Stomach (tissue), 9 donors: ENCODE measurements around the gene ANKRD10. TPM values are rescaled to one million over a fixed set of nuclear protein-coding genes. Genes with fewer than 3 reads are reported as not detected.

Experiments used
- DNase-seq, 2 donors: peaks; one replicate each; pipeline versions ENCODE4 v3.0.0 to v3.0.0-alpha.2; 2013 to 2019
- H3K27ac ChIP-seq, 5 donors: fragments of 200-600 bp in 4 of 5; sonication (generic) in 4 of 5; one replicate each; pipeline ENCODE4 v1.5.1; 2013 to 2019; ENCODE audit warnings: mild to moderate bottlenecking in 1 of 5, moderate library complexity in 1 of 5
- H3K27me3 ChIP-seq, 3 donors: fragments of 200-600 bp; sonication (generic); one replicate each; pipeline ENCODE4 v1.5.1; 2017 to 2019; ENCODE audit warnings: mixed run types in 1 of 3
- H3K36me3 ChIP-seq, 4 donors: fragments of 200-600 bp; sonication (generic); 1 replicate in 3 of 4; 2 replicates in 1 of 4; pipeline ENCODE4 v1.5.1; 2016 to 2019
- H3K4me1 ChIP-seq, 4 donors: fragments of 200-600 bp; sonication (generic); one replicate each; pipeline ENCODE4 v1.5.1; 2016 to 2019
- H3K4me3 ChIP-seq, 4 donors: fragments of 200-600 bp; sonication (generic) in 3 of 4; one replicate each; pipeline ENCODE4 v1.5.1; 2016 to 2019; ENCODE audit warnings: mild to moderate bottlenecking in 1 of 4
- H3K9me3 ChIP-seq, 4 donors: fragments of 200-600 bp; sonication (generic); one replicate each; pipeline ENCODE4 v1.5.1; 2016 to 2019
- CTCF ChIP-seq, 7 experiments: fragments of 450-650 bp in 4 of 7; fragments of 200-600 bp in 3 of 7; sonication (generic) in 3 of 7; IDR thresholded peaks; one replicate each; pipeline ENCODE4 v1.5.1; 2016 to 2019; ENCODE audit warnings: antibody characterized with exemption in 7 of 7, control low read depth in 2 of 7, mild to moderate bottlenecking in 1 of 7
- EP300 ChIP-seq: sonication (generic); formaldehyde crosslinking; IDR thresholded peaks from one replicate; pipeline ENCODE4 v1.6.1; 2017; ENCODE audit warnings: antibody characterized with exemption
- POLR2A ChIP-seq, 4 donors: fragments of 450-650 bp; IDR thresholded peaks; one replicate each; pipeline ENCODE4 v1.6.1; 2016; ENCODE audit warnings: antibody characterized with exemption in 4 of 4, control low read depth in 2 of 4, mild to moderate bottlenecking in 1 of 4, moderate library complexity in 1 of 4
- POLR2AphosphoS5 ChIP-seq, 3 donors: sonication (generic); formaldehyde crosslinking; IDR thresholded peaks; one replicate each; pipeline ENCODE4 v1.6.1; 2016; ENCODE audit warnings: antibody characterized with exemption in 3 of 3
- WGBS, 5 donors: extraction: QIAGEN DNeasy Blood & Tissue Kit in 3 of 5; methylation state at CpG; one replicate each; pipeline versions ENCODE4 v1.1.5 to v1.1.7; 2013 to 2018; 5-methylcytosine and 5-hydroxymethylcytosine counted together
- intact Hi-C: fragments of 100-400 bp; cut with DNase I; formaldehyde crosslinking; loops from one replicate; pipeline ENCODE4 v1.15.1; 2023; ENCODE audit warnings: low total_unique reads
- polyA plus RNA-seq, 3 donors: library from polyadenylated mRNA; stranded (reverse); fragments of 200-250 nt; gene quantifications; one replicate each; pipeline ENCODE4 v1.2.3, GENCODE V29; 2013
- total RNA-seq, 5 donors: library from RNA; depleted of rRNA; stranded (reverse); fragments of >200 nt; gene quantifications; one replicate each; pipeline versions ENCODE4 v1.1.0 to v1.2.3, GENCODE V29; 2014 to 2016
- donor health status: healthy with polysubstance abuse.
- donor health status: Bipolar disorder and iron deficiency.
- donor health status: healthy.

The ANKRD10 gene
- total and polyA plus RNA-seq, 8 donors = 37.4 to 246 (median 123) TPM

- H3K27me3 ChIP-seq = no peaks in the 10 kb centered on the region
- intact Hi-C loops = no loop called here
- no peaks in the 10 kb centered on the region for H3K9me3 ChIP-seq
- DNase-seq = no peak
- H3K4me1 ChIP-seq = peaks cover 0 to 23% (median 5%) of the 10 kb centered on the region in 4 donors
- H3K27ac ChIP-seq = no peak overlapping the region
- peaks cover 0 to 28% (median 14%) of the 10 kb centered on the region in 4 donors for H3K36me3 ChIP-seq
- WGBS, 5 donors = 38 to 62% (median 47%) methylated on average over 7 of the region's 7 CpGs
- TF ChIP-seq POLR2A (IDR thresholded peaks at IDR 0.05) (no peak), POLR2AphosphoS5 (IDR thresholded peaks at IDR 0.05) (no peak), EP300 (no peak), CTCF (IDR thresholded peaks at IDR 0.05) (no peak)
- no peak overlapping the region for H3K4me3 ChIP-seq
These were observed 31.3 kb downstream of the ANKRD10 start for GRCh38 chr13:110883542-110883941.

GRCh38 chr13:110882972-110883371, 31.9 kb downstream of the ANKRD10 start:
- peaks cover 0 to 17% (median 3%) of the 10 kb centered on the region in 4 donors for H3K4me1 ChIP-seq
- H3K27me3 ChIP-seq = no peaks in the 10 kb centered on the region
- intact Hi-C loops = no loop called here
- no peak for DNase-seq
- H3K36me3 ChIP-seq = peaks cover 0 to 28% (median 14%) of the 10 kb centered on the region in 4 donors
- no peak overlapping the region for H3K4me3 ChIP-seq
- WGBS, 5 donors = 57 to 76% (median 69%) methylated on average over 2 of the region's 2 CpGs
- H3K9me3 ChIP-seq = no peaks in the 10 kb centered on the region
- TF ChIP-seq POLR2A (IDR thresholded peaks at IDR 0.05) = no peak
- no peak for TF ChIP-seq EP300
- no peak for TF ChIP-seq POLR2AphosphoS5 (IDR thresholded peaks at IDR 0.05)
- TF ChIP-seq CTCF (IDR thresholded peaks at IDR 0.05) = no peak
- H3K27ac ChIP-seq = no peak overlapping the region

- peaks cover 0 to 8% (median 0%) of the 10 kb centered on the region in 4 donors for H3K4me1 ChIP-seq
- H3K27ac ChIP-seq = no peak overlapping the region
- H3K27me3 ChIP-seq = no peaks in the 10 kb centered on the region
- no peaks in the 10 kb centered on the region for H3K9me3 ChIP-seq
- H3K4me3 ChIP-seq = no peak overlapping the region
- TF ChIP-seq POLR2AphosphoS5 (IDR thresholded peaks at IDR 0.05) (no peak), EP300 (no peak), POLR2A (IDR thresholded peaks at IDR 0.05) (no peak), CTCF (IDR thresholded peaks at IDR 0.05) (no peak)
- WGBS, 5 donors = 85 to 91% (median 88%) methylated on average over 13 of the region's 13 CpGs
- peaks cover 0 to 28% (median 14%) of the 10 kb centered on the region in 4 donors for H3K36me3 ChIP-seq
- no peak for DNase-seq
- intact Hi-C loops = no loop called here
These were observed 32.8 kb downstream of the ANKRD10 start for GRCh38 chr13:110881839-110882627.

- H3K27ac ChIP-seq = no peak overlapping the region
- no peaks in the 10 kb centered on the region for H3K9me3 ChIP-seq
- intact Hi-C loops = no loop called here
- DNase-seq = no peak
- H3K36me3 ChIP-seq = peaks cover 0 to 28% (median 14%) of the 10 kb centered on the region in 4 donors
- TF ChIP-seq EP300 (no peak), POLR2A (IDR thresholded peaks at IDR 0.05) (no peak), CTCF (IDR thresholded peaks at IDR 0.05) (no peak), POLR2AphosphoS5 (IDR thresholded peaks at IDR 0.05) (no peak)
- no peaks in the 10 kb centered on the region for H3K27me3 ChIP-seq
- no peaks in the 10 kb centered on the region for H3K4me1 ChIP-seq
- 87 to 93% (median 90%) methylated on average over 7 of the region's 7 CpGs for WGBS, 5 donors
- no peak overlapping the region for H3K4me3 ChIP-seq
These were observed 34.2 kb downstream of the ANKRD10 start for GRCh38 chr13:110880627-110881026.
